D721Med (cell line): ENCODE data around the gene VAMP4.

ENCODE experiments used
- DNase-seq: peaks from one replicate; pipeline ENCODE4 v3.0.0; 2011; ENCODE audit warnings: low spot score; ENCODE audit not compliant: insufficient read length
- FAIRE-seq: peaks from 2 replicates; lab custom pipeline; 2011; peaks lifted over from hg19 to GRCh38; lab: Jason Lieb, UNC
- CTCF ChIP-seq: IDR thresholded peaks from 2 replicates; pipeline ENCODE4 v1.5.1; 2012; ENCODE audit warnings: mild to moderate bottlenecking, control low read depth; ENCODE audit not compliant: insufficient read depth; ENCODE audit errors: missing control alignments

Gene VAMP4

GRCh38 chr1:171783816-171784530, 42.1 kb upstream of the VAMP4 start:
- TF ChIP-seq CTCF: no peak
- FAIRE-seq: no peak
- DNase-seq: no peak

GRCh38 chr1:171781176-171781875, 39.5 kb upstream of the VAMP4 start, which contains the start of gene METTL13:
Gene METTL13 (plus strand): TSS chr1:171781660. CDS start chr1:171781968, 308 bp downstream.
- peak; percentile 66 for FAIRE-seq

GRCh38 chr1:171780583-171781175, 38.8 kb upstream of the VAMP4 start:
- FAIRE-seq: no peak
- DNase-seq: no peak
- no peak for TF ChIP-seq CTCF

More at GRCh38 chr1:171781176-171781875, 39.5 kb upstream of the VAMP4 start, which contains the start of gene METTL13:
- no peak for TF ChIP-seq CTCF
- peak; percentile 95 for DNase-seq

GRCh38 chr1:171772312-171772711, 30.4 kb upstream of the VAMP4 start:
- no peak for FAIRE-seq
- TF ChIP-seq CTCF: no peak
- no peak for DNase-seq

DNA sequence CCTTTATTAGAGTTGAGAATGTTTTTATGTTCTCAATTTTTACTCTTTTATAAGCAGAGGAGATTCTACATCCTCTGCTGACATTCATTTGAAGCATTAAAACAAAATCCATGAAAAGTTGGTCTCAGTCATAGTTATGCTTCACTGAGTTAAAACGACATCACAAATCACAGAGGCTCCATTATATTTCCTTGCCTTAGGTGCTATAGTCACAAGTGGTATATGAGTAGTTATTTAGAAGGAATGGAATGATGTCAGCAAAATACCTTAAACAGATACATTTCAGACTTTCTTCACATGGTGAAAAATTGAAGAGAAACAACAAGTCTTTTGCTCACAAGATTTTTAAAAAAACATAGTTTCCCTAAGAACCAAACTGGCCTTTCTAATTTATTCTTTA, 27.9 kb upstream of the VAMP4 start:
- no peak for TF ChIP-seq CTCF
- FAIRE-seq (peak; percentile 48), DNase-seq (no peak)

DNA sequence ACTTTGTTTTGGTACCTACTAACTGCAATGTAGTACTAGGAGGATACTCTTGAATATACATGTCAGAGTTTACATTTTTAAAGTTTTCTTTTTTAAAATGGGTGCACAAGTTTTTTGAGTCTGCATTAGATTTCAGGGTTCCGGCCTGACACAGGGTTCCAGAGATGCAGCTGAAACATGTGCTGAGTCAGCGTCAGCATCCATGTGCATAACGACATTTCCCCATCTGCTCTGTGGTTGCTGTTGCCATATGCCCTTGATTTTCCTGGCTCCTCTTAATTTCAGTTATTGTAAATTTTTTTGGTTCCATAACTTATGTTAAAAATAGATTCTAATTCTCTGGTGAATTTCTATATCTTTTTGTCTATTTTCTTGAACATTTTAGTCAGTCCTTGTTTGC, 27.3 kb upstream of the VAMP4 start:
- DNase-seq: no peak
- no peak for FAIRE-seq
- no peak for TF ChIP-seq CTCF

- no peak for FAIRE-seq
- no peak for TF ChIP-seq CTCF
- DNase-seq: no peak
Observed at GRCh38 chr1:171763764-171764163, 21.9 kb upstream of the VAMP4 start.
